ENCODE measurements around the gene CSTF3. TPM values are rescaled to one million over a fixed set of nuclear protein-coding genes. Genes with fewer than 3 reads are reported as not detected.

CSTF3 gene
- total RNA-seq, 2 donors from 2014 or later: 22.9 to 29.9 TPM

DNA sequence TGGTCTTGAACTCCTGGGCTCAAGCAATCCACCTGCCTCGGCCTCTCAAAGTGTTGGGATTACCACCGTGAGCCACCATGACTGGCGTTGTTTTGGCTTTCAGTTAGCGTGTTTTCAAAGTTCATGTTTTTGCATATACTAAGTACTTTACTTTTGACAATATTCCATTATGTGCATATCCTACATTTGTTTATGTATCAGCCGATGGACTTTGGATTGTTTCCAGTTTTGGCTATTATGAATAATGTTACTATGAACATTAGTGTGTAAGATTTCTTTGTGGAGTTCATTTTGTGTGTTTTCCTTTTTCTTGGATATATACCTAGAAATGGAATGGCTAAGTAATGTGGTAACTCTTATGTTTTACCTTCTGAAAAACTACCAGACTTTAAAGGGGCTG is 9.9 kb downstream of the CSTF3 start:
- no peak for DNase-seq
- Histone ChIP-seq H3K4me3 (no peak overlapping the region), H3K27ac (no peak overlapping the region), H3K9me3 (no peaks in the 10 kb centered on the region), H3K9ac (ENCODE audit: low read depth in 2 of 2, low read length in 2 of 2) (no peak overlapping the region), H3K4me1 (no peaks in the 10 kb centered on the region), H3K27me3 (no peaks in the 10 kb centered on the region), H3K36me3 (no peaks in the 10 kb centered on the region)
- TF ChIP-seq, protein P1, sequence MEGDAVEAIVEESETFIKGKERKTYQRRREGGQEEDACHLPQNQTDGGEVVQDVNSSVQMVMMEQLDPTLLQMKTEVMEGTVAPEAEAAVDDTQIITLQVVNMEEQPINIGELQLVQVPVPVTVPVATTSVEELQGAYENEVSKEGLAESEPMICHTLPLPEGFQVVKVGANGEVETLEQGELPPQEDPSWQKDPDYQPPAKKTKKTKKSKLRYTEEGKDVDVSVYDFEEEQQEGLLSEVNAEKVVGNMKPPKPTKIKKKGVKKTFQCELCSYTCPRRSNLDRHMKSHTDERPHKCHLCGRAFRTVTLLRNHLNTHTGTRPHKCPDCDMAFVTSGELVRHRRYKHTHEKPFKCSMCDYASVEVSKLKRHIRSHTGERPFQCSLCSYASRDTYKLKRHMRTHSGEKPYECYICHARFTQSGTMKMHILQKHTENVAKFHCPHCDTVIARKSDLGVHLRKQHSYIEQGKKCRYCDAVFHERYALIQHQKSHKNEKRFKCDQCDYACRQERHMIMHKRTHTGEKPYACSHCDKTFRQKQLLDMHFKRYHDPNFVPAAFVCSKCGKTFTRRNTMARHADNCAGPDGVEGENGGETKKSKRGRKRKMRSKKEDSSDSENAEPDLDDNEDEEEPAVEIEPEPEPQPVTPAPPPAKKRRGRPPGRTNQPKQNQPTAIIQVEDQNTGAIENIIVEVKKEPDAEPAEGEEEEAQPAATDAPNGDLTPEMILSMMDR (IDR thresholded peaks at IDR 0.05): no peak
- intact Hi-C loops (cut with DNase I): no loop called here

DNA sequence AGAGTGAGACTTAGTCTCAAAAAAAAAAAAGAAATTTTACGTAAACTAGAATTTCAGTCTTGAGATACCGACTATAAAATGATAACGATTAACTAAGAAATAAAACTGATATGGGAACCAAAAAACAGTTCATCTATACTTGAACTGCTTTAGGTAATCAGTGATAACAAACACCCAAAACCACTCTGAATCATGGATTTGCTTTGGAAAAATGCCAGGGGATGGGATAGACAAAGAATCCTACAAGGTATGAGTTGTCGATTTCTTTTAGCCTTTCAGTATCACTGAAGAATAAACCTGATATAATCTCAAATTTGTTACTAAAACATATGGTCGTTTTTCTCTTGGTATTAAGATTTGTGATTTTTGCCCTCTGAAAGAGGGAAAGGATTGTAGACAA is 13.7 kb downstream of the CSTF3 start:
- no peaks in the 10 kb centered on the region for H3K36me3 ChIP-seq
- no peaks in the 10 kb centered on the region for H3K4me1 ChIP-seq
- intact Hi-C loops (cut with DNase I): no loop called here
- DNase-seq: no peak
- H3K27me3 ChIP-seq: no peaks in the 10 kb centered on the region
- H3K4me3 ChIP-seq: no peak overlapping the region
- no peak overlapping the region for H3K9ac ChIP-seq (ENCODE audit: low read depth in 2 of 2, low read length in 2 of 2)
- H3K9me3 ChIP-seq: no peaks in the 10 kb centered on the region
- H3K27ac ChIP-seq: no peak overlapping the region
- TF ChIP-seq, protein P1 (IDR thresholded peaks at IDR 0.05): no peak

DNA sequence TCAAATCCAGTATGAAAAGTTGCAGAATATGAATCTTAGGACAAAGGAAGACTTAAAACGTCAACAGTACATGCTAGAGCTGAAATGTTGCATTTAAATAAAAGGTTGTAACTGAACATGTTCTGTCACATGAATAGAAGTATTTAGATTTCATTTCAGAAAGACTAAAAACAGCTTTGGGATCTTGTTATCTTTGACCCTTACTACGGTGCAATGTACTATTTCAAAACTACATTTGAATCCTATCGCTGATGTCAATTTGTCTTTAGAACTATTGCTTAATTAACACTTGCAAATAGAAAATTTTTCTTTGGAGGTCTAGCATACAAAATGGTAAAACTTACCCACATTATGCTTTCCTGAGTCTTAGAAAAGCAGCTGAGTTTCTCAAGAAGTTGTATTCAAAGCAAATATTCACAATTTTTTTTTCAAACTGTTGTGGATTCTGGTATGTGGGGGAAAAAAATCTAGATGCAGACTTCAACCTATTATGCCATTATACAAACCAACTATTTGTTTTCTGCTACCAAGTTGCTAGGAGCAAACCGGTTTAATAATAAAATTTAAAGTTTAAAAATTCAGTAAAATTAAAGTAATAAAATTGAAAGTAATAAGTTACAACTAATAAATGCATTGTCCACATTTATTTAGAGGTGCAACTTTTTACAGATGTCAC is 25.4 kb downstream of the CSTF3 start:
- TF ChIP-seq, protein P1 (IDR thresholded peaks at IDR 0.05): no peak
- intact Hi-C loops (cut with DNase I): no loop called here
- no peak for DNase-seq

DNA sequence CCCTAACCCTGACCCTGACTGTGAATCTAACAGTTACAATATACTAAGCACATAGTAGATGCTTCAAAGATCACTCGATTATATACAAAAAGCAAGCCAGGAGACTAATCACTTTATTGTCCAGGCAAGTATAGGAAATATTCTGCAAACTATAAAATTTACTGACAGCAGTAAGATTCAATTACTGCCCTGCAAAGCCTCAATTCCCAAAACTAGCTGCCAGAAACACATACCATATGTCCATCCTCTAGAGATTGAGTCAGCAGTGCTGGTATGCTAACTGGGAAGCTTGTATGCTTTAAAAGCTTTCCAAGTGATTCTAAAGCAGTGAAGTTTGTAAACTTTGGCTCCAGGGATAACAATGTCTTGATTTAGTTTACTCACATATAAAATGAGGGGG is 26.1 kb downstream of the CSTF3 start:
- no peak overlapping the region for H3K9ac ChIP-seq (ENCODE audit: low read depth in 2 of 2, low read length in 2 of 2)
- TF ChIP-seq, protein P1 (IDR thresholded peaks at IDR 0.05): no peak
- no peaks in the 10 kb centered on the region for H3K4me1 ChIP-seq
- H3K27ac ChIP-seq: no peak overlapping the region
- DNase-seq: no peak
- no peaks in the 10 kb centered on the region for H3K9me3 ChIP-seq
- no peaks in the 10 kb centered on the region for H3K36me3 ChIP-seq
- H3K4me3 ChIP-seq: no peak overlapping the region
- H3K27me3 ChIP-seq: no peaks in the 10 kb centered on the region
- intact Hi-C loops (cut with DNase I): no loop called here

More for the DNA sequence above, 25.4 kb downstream of the CSTF3 start:
- H3K27ac ChIP-seq: no peak overlapping the region
- H3K36me3 ChIP-seq: no peaks in the 10 kb centered on the region
- H3K4me1 ChIP-seq: no peaks in the 10 kb centered on the region
- H3K9me3 ChIP-seq: no peaks in the 10 kb centered on the region
- H3K4me3 ChIP-seq: no peak overlapping the region
- no peaks in the 10 kb centered on the region for H3K27me3 ChIP-seq
- no peak overlapping the region for H3K9ac ChIP-seq (ENCODE audit: low read depth in 2 of 2, low read length in 2 of 2)

DNA sequence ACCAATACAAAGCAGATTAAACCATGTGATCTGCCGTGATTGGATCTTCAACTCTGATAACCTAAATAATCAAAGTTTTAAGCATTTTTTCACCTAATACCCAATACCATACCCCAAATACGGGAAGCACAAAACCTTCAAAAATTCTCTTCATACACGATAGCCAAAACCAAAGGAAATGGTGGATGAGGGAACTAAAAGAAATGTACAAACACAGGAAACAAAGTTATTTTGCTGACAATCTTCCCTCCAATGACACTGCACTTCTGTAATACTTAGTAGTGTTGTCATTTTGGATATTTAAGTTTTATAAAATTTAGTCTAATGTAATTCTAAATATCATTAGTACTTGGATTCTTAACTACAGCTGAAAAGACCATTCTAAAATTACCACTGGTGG is 27.0 kb downstream of the CSTF3 start:
- Histone ChIP-seq H3K4me1 (no peaks in the 10 kb centered on the region), H3K27me3 (no peaks in the 10 kb centered on the region), H3K36me3 (no peaks in the 10 kb centered on the region), H3K9me3 (no peaks in the 10 kb centered on the region), H3K4me3 (no peak overlapping the region), H3K9ac (ENCODE audit: low read depth in 2 of 2, low read length in 2 of 2) (no peak overlapping the region), H3K27ac (no peak overlapping the region)
- no peak for DNase-seq
- TF ChIP-seq, protein P1 (IDR thresholded peaks at IDR 0.05): no peak
- intact Hi-C loops (cut with DNase I): no loop called here
